Measurements from ENCODE around the gene LAMB1.

GRCh38 chr7:108026647-108027046, 23.7 kb upstream of the LAMB1 start:
- TF ChIP-seq CTCF (IDR thresholded peaks at IDR 0.05; ENCODE audit: insufficient read depth, low read length) (no peak), REST (IDR thresholded peaks at IDR 0.05; ENCODE audit: insufficient replicate concordance, low read depth) (no peak), GABPA (IDR thresholded peaks at IDR 0.05; ENCODE audit: low read depth) (no peak), POLR2AphosphoS5 (IDR thresholded peaks at IDR 0.05; ENCODE audit: low read depth) (no peak), SPI1 (IDR thresholded peaks at IDR 0.05; ENCODE audit: borderline replicate concordance, low read depth) (no peak)

Measured in HL-60 (cell line).